Heart right ventricle (tissue), 16 donors: ENCODE results near the gene FAM177A1. TPM values are rescaled to one million over a fixed set of nuclear protein-coding genes. Genes with fewer than 3 reads are reported as not detected.

Source experiments
- ATAC-seq, 8 donors: fragments of 200-7000 bp; cut with Tn5 transposase; one replicate each; pipeline ENCODE4 v1.9.1; 2020; ENCODE audit warnings: mild to moderate bottlenecking in 8 of 8, moderate library complexity in 8 of 8, moderate number of reproducible peaks in 1 of 8
- DNase-seq, 2 donors: peaks; one replicate each; pipeline ENCODE4 v3.0.0-alpha.2; 2020
- H3K27ac ChIP-seq, 10 donors: fragments of 200-600 bp; sonication (generic) in 2 of 10; one replicate each; pipeline versions ENCODE4 v1.5.0 to v1.8.0; 2020 to 2022; ENCODE audit warnings: mild to moderate bottlenecking in 3 of 10
- H3K27me3 ChIP-seq, 7 donors: fragments of 200-600 bp; one replicate each; pipeline ENCODE4 v1.8.0; 2021 to 2022; ENCODE audit warnings: mild to moderate bottlenecking in 2 of 7
- H3K36me3 ChIP-seq, 9 donors: fragments of 200-600 bp; sonication (generic) in 1 of 9; one replicate each; pipeline versions ENCODE4 v1.5.0 to v1.8.0; 2020 to 2022; ENCODE audit warnings: mild to moderate bottlenecking in 2 of 9
- H3K4me1 ChIP-seq, 9 donors: fragments of 200-600 bp; sonication (generic) in 1 of 9; one replicate each; pipeline versions ENCODE4 v1.5.0 to v1.8.0; 2020 to 2022; ENCODE audit warnings: mild to moderate bottlenecking in 4 of 9
- H3K4me3 ChIP-seq, 10 donors: fragments of 200-600 bp; sonication (generic) in 2 of 10; one replicate each; pipeline versions ENCODE4 v1.5.0 to v1.8.0; 2020 to 2022; ENCODE audit warnings: mild to moderate bottlenecking in 7 of 10, moderate library complexity in 2 of 10
- H3K9me3 ChIP-seq, 11 donors: fragments of 200-600 bp in 10 of 11; sonication (generic) in 2 of 11; one replicate each; pipeline versions ENCODE4 v1.5.0 to v1.8.0; 2013 to 2022; ENCODE audit warnings: mild to moderate bottlenecking in 2 of 11, control low read depth in 1 of 11, moderate library complexity in 1 of 11
- CTCF ChIP-seq, 9 donors: fragments of 200-600 bp; sonication (generic) in 2 of 9; IDR thresholded peaks; one replicate each; pipeline versions ENCODE4 v1.5.0 to v1.8.0; 2021 to 2022; ENCODE audit warnings: antibody characterized with exemption in 9 of 9, mild to moderate bottlenecking in 5 of 9, moderate library complexity in 1 of 9
- WGBS, 2 donors: extraction: QIAGEN DNeasy Blood & Tissue Kit; methylation state at CpG; one replicate each; pipeline ENCODE4 v1.1.7; 2013; ENCODE audit warnings: inconsistent platforms in 1 of 2; 5-methylcytosine and 5-hydroxymethylcytosine counted together
- intact Hi-C, 10 donors: fragments of 100-400 bp; cut with DNase I; formaldehyde crosslinking; loops; one replicate each; pipeline versions ENCODE4 v1.11.1 to v1.14.2; 2022
- polyA plus RNA-seq, 2 donors: library from polyadenylated mRNA; stranded (reverse); fragments of 200-250 nt; gene quantifications; one replicate each; pipeline ENCODE4 v1.2.3, GENCODE V29; 2013
- total RNA-seq, 10 donors: library from RNA; stranded (reverse); fragmentation: NEBNext Ultra II Directional in 3 of 10; extraction: Animal tissue kit (Norgen Biotek cat#: 25700) in 3 of 10; gene quantifications; one replicate each; pipeline versions ENCODE4 v1.2.1 to v1.2.4, GENCODE V29; 2021 to 2023
- donor health status: Arrhythmogenic right ventricular cardiomyopathy.
- donor health status: ischemic (EF 13 %, LVEDD 7.1; RV severe dilation, severe dysfunction).
- donor health status: healthy with polysubstance abuse.
- donor health status: DM: no; HTN: yes; CAD: no.
- donor health status: DM: no; HTN: no; CAD: no.
- donor health status: ischemic (EF 25% LVEDD 6.9; RV normal size, moderate dysfunction).
- donor health status: ischemic (EF 25% LVEDD 5.7; RV mildly dilated, moderate dysfunction).
- donor health status: healthy.
- donor health status: DM: yes; HTN: yes; CAD: no.
- donor health status: Ischemic cardiomyopathy.
- donor health status: ischemic (EF 35%, LVEDD 5.7; RV mildly dilated, moderate dysfunction).
- donor health status: nonischemic (EF 11% LVEDD 7.7; RV severe dilation, severe dysfunction).
- donor health status: DM: yes; HTN: yes; CAD: no.
- donor health status: PGD.
- donor health status: ischemic (EF 29% LVEDD 5.4; RV normal size, mild dysfunction).
- donor health status: nonischemic (EF 23%, LVEDD 6.1; RV moderate dilation, normal function).

FAM177A1 gene
- total and polyA plus RNA-seq, 12 donors, result 45.9 to 122 (median 98.1) TPM

DNA sequence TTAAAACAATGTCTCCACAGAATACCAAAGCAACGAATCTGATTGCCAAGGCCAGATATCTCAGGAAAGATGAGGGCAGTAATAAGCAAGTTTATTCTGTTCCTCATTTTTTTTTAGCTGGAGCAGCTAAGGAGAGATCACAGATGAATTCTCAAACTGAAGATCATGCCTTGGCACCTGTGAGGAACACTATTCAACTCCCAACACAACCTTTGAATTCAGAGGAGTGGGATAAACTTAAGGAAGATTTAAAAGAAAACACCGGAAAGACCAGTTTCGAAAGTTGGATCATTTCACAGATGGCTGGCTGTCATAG, 77.3 kb downstream of the FAM177A1 start:
- intact Hi-C loops, result loop anchor here in 6 of 10 donors (5.0 to 10.0 kb wide), 6 partner anchors 76 to 1201 kb away; partner anchors contain the start of genes FAM177A1 (in 3 of the 6), BAZ1A (in 2 of the 6), SRP54 (in 2 of the 6) and MBIP (in 1 of the 6)
- peak overlapping the region in 9 of 10 donors; percentile 57 to 90 (median 73) for H3K4me3 ChIP-seq
- no peak for ATAC-seq
- peaks cover 0 to 66% (median 29%) of the 10 kb centered on the region in 9 donors for H3K4me1 ChIP-seq
- 58 to 59% methylated on average over 3 of the region's 3 CpGs for WGBS, 2 donors
- H3K27ac ChIP-seq, result peak overlapping the region in 9 of 10 donors; percentile 92 to 98 (median 95)
- DNase-seq, result no peak
- H3K36me3 ChIP-seq, result peaks cover 0 to 34% (median 3%) of the 10 kb centered on the region in 9 donors
- no peaks in the 10 kb centered on the region for H3K27me3 ChIP-seq
- TF ChIP-seq CTCF (IDR thresholded peaks at IDR 0.05), result no peak
- no peaks in the 10 kb centered on the region for H3K9me3 ChIP-seq

DNA sequence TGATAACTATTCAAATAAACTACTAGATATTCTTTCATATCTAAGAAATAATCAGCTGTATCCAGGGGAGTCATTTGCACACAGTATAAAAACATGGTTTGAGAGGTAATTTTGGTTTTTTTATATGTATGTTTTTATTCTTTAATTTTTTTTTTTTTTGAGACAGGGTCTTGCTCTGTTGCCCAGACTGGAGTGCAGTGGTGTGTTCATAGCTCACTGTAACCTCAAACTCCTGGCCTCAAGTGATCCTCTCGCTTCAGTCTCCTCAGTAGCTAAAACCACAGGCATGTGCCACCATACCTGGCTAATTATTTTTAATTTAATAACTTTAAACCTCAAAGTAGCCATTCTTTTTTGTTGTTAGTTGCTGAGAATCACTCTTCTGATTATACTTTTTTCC, 78.1 kb downstream of the FAM177A1 start:
- Histone ChIP-seq H3K27me3 (no peaks in the 10 kb centered on the region), H3K9me3 (no peaks in the 10 kb centered on the region), H3K4me1 (peaks cover 0 to 59% (median 28%) of the 10 kb centered on the region in 9 donors), H3K36me3 (peaks cover 0 to 27% (median 3%) of the 10 kb centered on the region in 9 donors), H3K27ac (no peak overlapping the region), H3K4me3 (no peak overlapping the region)
- intact Hi-C loops, result loop anchor here in 6 of 10 donors (5.0 to 10.0 kb wide), 6 partner anchors 77 to 1201 kb away; partner anchors contain the start of genes FAM177A1 (in 3 of the 6), BAZ1A (in 2 of the 6), SRP54 (in 2 of the 6) and MBIP (in 1 of the 6)
- ATAC-seq, result no peak
- no peak for DNase-seq
- no peak for TF ChIP-seq CTCF (IDR thresholded peaks at IDR 0.05)
- WGBS, 2 donors, result 95 to 100% methylated on average over 1 of the region's 1 CpG

Other genes with a start within 250 kb of the FAM177A1 start
- gene BAZ1A, start 170.9 kb upstream of the FAM177A1 start, total RNA-seq, result 10 to 100 TPM in 1 of 10 donors, 1 to 10 TPM in 9; 3.8 to 14.5 (median 4.5) TPM
- 10 to 100 TPM in 1 of 2 donors, 1 to 10 TPM in 1; 6.9 to 10.0 TPM for gene BAZ1A, start 170.9 kb upstream of the FAM177A1 start, polyA plus RNA-seq
- 10 to 100 TPM; 29.2 to 38.2 (median 34.6) TPM for gene SRP54, start 63.3 kb upstream of the FAM177A1 start, total RNA-seq
- 10 to 100 TPM; 14.9 to 39.9 TPM for gene SRP54, start 63.3 kb upstream of the FAM177A1 start, polyA plus RNA-seq
- gene PPP2R3C, start 75.7 kb downstream of the FAM177A1 start, total RNA-seq, result 10 to 100 TPM; 25.8 to 36.3 (median 27.9) TPM
- 10 to 100 TPM; 25.5 to 28.6 TPM for gene PPP2R3C, start 75.7 kb downstream of the FAM177A1 start, polyA plus RNA-seq
- gene PRORP, start 76.3 kb downstream of the FAM177A1 start, total RNA-seq, result 10 to 100 TPM; 17.6 to 25.4 (median 20.9) TPM
- 10 to 100 TPM in 1 of 2 donors, 1 to 10 TPM in 1; 3.9 to 16.7 TPM for gene PRORP, start 76.3 kb downstream of the FAM177A1 start, polyA plus RNA-seq
- gene PSMA6, start 246.1 kb downstream of the FAM177A1 start, total RNA-seq, result 100 to 1,000 TPM; 150 to 228 (median 166) TPM
- gene PSMA6, start 246.1 kb downstream of the FAM177A1 start, polyA plus RNA-seq, result 100 to 1,000 TPM in 1 of 2 donors, 10 to 100 TPM in 1; 92.3 to 233 TPM